Activated T-cell treated with anti-CD3 and anti-CD28 coated beads for 48 hours (primary cell): Measurements from ENCODE around the gene MB21D2.

Experiments
- DNase-seq: peaks from one replicate; pipeline ENCODE4 v3.0.0-alpha.2; 2020; ENCODE audit warnings: low read depth

MB21D2 gene

DNA sequence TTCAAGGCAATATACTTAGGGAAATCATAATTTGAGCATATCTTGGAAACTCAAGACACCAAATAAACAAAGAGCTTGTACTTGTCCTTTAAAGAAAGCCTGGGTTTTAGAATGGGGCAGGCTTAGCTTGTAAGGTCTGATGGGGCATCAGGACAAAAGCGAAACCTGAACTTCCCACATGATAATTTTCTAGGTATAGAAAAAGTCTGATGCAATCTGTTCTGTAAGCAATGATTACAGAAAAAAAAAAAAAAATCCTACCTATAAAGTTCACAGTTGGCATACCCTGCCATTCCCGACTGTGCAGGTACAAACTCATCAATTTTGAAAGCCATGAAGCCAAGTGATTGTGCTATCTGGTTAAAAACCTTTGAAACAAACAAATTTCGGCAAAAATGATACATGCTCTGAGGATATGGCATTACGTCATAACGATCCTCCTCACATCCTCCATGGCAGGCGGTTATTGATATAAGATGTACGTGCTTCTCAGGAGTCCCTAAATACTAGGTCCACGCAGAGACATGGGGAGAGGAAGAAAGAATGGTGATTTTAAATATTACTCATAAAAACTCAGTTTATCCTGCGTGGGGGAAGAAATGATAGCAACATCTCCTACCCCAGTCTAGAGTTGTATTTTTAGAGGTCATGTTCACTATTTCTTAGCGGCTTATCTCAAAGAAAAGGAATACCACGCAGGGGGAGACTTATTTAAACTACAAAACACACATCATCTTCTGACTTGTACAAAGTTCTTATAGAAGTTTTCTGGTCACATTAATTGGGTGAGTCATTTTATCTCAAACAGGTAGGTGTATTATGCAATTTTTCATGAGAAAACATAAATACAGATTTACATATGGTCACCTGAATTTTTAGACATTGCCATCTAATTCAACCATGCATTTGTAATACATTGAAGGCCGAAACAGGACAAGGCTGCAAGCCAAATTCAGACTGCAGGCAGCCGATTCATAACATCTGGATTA, 27.0 kb downstream of the MB21D2 start:
- no peak for DNase-seq

DNA sequence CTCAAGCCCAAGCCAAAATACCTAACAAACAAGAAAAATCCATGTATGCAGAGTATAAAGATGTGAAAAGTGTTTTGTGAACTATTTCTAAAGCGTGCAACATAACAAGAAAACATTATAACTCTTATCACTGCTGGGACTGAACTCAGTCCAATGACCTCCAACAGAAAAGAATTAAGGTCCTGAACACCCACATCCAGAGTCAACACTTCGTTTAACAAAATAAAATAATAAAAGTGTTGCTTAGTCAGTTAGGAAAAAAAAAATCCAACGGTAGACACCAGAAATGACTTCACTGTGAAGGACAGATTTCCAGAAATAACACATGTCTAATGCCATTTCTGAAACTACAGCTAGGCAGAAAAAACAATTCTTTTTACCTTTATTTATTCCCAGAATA, 28.0 kb downstream of the MB21D2 start:
- DNase-seq: no peak

DNA sequence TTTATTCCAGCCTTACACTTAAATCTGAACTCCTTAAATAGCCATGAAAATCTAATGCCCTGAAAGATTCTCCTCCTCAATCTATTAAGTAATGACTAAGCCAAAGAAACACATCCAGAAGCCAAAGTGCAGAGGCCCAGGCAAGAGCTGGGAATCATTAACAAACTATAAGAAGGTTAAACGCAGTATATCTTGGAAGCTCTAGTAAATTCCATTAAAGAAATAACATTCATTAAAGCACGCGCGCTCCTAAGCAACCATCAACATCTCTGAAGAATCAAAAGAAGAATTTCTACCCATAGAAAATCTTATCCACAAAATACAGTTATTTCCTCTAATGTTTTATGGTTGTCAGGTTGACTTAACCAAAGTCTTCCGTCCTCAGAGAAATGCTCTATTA, 29.5 kb downstream of the MB21D2 start:
- no peak for DNase-seq

DNA sequence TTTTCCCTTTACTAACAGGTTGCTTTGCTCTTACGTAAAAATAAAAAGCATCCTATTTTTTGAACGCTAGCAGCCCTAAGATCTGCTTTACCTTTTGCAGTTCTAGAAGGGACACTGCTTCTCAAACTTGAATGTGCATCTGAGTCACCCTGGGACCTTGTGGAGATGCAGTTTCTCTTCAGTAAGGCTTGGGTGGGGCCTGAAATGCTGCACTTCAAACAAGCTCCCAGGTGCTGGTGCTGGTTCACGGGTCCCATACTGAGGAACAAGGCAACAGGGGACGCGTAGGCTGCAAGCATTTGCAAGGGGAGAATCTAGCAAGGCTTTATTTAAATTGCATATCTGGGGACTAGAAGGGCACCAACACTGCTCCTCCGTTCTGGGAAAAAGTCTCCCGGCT, 30.0 kb downstream of the MB21D2 start:
- no peak for DNase-seq

DNA sequence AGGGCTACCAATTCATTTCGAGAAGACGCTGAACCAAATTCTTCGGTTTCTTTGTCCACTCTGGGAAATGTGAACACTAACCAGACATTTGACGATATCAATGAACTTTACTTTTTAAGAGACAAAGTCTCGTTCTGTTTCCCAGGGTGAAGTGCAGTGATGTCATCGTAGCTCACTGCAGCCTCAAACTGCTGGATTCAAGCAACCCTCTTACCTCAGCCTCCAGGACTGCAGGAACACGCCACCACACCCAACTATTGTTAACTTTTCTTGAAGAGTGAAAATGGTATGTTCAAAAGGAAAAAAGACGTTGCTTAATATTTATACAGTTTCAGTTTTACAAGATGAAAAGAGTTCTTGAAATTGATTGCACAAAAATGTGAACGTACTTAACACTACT, 30.6 kb downstream of the MB21D2 start:
- no peak for DNase-seq

DNA sequence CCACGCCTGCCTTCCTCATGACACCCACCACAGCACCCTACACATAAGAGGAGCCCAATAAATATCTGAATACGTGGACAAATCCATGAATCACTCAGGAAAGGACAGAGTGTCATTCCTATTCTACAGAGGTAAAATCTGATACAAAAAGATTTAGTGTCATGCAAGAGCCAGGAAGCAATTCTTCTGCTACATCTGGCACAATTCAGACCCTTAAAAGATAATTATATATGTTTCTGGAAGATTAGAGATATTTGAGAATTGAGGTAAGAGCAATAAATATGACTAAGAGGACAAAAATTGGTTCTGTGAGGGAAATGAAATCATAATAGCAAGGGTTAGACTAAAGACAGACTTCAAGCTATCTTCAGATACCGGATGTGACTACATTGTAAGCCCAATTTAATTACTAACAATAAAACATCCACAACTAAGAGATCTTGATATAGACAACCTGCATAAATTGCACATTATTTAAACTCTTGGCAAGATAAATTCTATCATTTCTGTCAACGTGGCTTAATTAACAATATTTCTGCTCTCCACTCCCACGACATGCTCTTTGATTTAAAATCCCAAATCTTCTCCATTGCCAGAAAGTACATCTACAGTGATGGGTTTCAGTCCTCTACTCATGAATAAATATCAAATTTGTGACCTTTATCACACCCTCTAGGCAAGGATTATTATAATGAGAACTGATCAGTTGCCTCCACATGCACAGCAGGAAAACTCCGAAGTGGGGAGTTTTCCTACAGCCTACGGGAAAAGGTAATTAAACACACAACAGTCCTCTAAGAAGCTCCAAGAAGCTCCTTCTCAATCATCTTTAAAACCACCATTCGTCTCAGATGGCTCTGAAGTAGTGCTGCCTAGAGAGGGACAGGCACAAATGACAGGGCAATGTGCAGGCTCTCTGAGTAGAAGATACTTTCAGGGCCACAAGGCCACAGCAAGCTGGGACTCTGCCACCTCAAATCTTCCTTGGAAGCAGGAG, 32.6 kb downstream of the MB21D2 start:
- DNase-seq: no peak

DNA sequence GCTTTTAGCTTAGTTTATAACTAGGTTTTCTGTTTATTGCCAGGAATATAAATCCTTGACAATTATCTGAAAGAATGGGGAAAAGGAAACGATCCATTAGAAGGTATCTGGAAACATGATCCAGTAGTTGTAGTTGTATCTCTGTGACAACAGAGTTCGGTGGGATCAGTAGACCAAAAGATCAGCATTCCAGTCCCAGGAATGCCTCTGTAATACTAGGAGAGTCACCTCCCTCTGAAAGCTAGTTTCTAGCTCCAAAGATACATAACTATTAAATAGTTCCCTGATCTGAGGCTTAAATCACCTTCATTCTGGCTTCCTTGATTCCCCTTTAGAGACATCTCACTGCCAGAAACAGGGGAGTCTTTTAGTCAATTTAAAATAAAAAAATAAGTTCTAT, 34.1 kb downstream of the MB21D2 start:
- DNase-seq: no peak

DNA sequence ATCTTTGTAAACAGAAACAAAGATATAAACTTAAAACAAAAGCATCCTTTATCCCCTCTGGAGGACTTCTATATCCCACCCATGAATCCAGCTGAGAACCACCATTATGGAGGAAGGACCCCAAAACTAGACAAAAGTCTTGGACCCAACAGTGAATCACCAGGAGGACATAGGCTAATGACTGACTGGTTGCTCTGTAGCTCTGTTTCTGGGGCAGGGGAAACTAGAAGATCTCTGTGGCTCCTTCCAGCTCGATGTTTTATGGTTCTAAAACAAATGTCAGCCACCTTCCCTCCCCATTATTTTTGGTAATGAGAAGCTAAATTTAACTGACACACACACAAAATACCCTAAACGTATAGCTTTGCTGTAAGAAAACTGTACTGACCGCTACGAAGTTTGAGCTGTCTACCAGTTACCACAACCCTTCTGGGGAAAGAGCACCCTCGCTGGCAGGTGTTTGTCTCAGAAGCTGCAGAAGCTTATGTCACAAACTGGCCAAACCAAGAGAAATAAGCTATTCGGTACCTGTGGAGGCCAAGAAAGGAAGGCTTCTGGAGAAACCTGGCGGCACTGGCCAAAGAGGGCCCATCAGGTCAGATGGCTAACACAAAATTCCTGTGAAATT, 36.4 kb downstream of the MB21D2 start:
- DNase-seq: no peak

DNA sequence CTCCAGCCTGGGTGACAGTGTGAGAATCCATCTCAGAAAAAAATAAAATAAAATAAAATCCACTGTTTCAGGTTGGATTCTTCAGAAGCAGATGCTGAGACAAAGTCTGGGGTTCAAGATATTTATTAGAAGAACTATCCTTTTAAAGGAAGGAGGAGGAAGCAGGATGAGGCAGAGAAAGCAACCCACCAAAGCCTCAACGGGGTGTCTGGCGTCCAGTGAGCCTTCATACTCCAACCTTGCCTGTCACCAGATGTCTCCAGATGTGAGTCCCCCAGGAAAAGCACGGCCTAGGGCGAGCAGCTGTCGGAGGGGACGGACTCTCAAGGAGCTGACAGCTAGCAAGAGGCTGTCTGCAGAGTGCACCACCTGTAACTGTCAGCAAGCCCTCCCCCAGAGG, 37.3 kb downstream of the MB21D2 start:
- DNase-seq: no peak

DNA sequence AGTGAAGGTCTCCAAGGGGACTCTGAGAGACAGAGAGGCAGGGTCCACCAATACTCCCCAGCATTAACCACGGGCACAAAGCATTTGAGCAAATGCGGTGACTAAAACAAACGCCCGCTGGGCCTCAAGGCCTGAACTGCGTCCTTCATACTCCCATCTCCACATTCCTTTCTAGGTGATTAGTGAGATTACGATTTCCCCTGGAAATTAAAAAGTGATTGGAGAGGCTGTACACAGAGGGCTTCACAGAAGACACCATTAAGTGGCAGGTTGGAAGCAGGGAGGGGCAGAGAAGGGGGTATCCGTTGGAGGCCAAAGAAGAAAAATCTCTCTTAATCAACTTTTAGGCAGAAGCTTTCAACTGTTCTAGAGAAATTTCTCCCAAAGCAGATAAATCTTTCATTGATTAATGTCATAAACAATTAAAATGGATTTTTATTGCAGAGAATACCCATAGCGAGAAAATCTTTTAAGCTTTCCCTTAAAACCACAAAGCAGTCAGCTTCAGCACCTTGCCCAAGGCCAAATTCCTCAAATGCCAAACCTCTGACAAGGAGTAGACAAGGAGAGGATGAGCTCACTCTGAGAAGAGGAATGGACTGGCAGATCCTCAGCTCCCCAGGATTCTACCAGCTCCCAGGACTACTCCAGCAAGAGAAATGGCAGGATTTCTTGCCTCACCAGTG, 38.2 kb downstream of the MB21D2 start:
- DNase-seq: no peak

DNA sequence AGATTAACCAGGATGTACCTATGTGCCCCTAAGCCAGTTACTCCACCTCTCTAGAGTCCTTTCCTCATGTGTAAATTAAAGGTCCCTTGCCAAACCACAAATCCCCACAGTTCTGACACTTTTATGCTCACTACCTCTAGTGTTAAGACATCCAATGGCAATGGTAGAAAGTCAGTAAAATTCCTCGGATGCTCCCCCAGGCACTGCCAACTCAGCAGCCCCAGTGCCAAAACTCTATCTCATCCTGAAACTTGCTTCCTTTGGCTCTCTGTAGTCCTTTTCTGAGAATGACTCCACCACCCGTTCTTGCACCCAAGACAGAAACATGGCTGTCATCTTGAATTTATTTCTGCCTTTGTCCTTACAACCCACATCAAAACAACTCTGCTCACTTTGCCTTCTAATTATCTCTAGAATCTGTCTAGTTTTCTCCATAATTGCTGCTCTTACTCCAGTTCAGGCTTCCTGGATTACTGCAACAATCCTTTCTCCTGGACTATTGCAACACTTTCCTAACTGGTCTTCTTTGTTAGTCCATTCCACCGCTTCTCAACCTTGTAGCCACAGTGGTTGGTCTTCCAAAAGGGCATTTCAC, 41.6 kb downstream of the MB21D2 start:
- no peak for DNase-seq

DNA sequence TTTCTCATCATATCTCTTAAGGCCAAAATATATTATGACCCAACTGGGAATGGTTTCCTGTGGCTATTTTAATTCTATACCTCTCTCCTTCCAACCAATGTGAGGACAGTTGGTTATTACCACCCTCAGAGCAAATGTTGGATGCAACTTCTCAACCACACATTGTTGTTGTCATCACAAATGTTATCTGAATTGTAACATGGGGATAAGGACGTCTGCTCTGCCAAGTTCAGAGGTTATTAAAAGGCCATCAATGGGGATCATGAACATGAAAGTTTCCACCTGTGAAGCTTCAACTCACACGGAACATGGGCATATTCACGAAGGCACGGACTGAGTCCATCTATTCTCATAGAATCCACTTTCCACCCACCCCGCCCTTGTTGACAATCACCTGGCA, 46.8 kb downstream of the MB21D2 start:
- no peak for DNase-seq

DNA sequence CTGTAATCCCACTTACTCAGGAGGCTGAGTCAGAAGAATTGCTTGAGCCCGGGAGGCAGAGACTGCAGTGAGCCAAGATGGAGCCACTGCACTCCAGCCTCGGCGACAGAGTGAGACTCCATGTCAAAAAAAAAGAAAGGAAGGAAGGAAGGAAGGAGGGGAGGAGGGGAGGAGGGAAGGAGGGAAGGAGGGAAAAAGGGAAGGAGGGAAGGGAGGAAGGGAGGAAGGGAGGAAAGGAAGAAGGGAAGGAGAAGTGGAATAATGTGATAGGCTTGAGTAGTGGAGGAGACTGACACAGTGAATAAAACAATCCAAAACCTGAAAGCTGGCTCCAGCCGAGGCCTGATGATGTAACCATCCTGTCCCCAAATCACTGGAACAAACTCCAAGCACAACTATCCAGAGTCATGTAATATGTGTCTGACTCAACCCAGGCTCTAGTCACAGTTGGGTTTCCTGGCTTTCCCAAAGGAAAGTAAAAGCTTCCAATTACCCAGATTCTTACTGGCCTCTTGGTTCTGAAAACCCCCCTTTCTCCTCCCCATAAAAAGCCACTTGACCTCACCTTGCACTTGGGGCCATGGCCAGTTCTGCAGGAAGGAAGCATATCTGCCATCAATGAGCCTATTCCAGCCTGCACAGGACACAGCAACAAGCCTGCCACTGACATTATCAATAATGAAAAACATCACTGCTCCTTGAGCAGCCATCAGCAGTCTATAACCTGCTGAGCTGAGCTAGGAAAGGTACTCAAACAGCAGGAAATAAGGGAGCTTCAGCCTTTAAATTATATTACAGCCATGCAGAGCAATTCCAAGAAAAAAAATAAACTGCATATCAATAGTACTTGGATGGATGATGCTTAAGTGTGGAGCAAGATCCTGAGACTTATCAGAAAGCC, 48.3 kb downstream of the MB21D2 start:
- no peak for DNase-seq

DNA sequence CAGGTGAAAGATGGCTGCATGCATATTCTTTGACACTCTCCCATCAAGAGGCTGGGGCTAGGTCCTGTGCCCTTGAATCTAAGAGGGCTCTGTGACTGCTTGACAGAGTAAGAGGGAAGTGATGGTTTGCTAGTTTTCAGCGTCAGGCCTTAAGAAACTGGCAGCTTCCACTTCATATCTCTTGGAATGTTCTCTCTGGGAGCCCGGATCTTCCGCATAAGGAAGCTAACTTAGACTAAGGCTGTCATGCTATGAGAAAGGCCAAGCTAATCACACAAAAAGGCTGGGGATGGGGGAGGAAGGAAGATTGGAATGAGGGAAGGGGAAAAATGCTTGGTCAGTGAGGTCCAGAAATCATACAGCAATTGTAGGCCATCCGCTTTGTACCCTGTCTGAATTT, 50.0 kb downstream of the MB21D2 start:
- DNase-seq: no peak

DNA sequence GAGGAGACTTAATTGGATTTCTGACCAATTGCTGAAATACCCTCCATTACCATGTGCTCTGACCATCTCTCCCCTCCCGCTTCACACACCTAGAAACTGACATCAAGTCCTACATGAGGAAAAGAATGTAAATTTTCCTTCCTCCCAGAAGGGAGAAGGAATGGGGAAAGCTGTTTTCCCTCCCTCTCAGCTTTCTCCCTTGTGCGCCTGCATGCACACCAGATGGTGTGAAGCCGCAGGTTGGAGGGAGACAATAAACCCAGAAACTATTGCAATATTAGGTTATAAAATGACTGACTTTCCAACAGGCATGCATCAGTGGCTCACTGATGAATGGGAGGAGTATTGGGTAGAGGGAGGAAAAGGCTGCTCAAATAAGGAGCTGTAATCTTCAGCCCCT, 50.9 kb downstream of the MB21D2 start:
- DNase-seq: no peak

DNA sequence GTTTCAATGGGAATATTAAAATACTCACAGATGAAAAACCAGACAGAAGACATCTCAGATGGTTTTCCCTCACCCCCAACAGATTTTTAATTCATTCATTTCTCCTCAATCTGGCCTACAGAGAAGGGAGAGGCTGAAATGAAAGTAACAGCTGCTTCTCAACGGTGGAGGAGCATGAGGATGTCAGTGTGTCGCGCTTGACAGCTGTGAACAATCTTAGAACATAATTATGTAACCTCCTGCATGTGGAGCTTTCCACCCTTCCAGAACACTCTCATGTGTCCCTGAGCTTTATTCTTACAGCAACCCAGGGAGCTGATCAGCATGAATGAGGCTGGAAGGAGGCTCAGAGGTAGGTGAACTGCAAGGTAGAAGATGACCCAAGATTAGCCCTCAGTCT, 52.7 kb downstream of the MB21D2 start:
- DNase-seq: no peak

DNA sequence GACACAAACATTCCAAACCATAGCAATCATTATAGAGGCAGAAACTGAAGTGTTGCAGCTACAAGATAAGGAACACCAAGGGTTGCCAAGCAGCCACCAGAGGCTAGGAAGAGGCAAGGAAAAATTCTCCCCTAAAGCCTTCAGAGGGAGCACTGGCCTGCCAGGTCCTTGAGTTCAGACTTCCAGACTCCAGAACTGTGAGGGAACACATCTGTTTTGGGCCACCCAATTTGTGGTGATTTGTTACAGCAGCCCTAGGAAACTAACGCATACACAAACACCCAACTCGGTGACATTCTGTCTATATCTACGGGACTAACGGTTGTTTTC, 54.6 kb downstream of the MB21D2 start:
- no peak for DNase-seq

DNA sequence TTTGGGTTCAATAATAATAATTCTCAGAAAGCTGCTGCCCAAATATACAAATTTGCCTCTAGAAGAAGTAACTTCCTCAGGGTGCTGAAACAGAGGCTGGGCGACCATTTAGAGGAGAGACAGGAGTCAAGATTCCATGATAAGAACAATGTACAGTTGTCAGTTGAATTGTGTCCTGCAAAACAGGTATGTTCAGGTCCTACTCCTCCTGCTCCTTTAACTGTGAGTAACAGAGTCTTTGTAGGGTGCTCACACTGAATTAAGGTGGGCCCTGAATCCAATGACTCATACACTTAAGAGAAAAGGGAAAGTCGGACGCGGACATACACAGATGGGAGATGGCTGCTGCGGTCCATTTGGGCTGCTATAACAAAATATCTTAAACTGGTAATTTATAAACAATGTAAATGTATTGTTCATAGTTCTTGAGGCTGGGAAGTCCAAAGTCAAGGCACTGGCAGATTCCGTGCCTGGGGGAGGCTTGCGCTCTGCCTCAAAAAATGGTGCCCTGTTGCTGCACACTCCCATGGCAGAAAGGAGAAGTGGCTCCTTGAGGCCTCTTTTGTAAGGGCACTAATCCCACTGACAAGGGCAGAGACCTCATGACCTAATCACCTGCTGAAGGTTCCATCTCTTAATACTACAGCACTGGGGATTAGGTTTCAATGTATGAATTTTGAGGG, 55.1 kb downstream of the MB21D2 start:
- DNase-seq: no peak

DNA sequence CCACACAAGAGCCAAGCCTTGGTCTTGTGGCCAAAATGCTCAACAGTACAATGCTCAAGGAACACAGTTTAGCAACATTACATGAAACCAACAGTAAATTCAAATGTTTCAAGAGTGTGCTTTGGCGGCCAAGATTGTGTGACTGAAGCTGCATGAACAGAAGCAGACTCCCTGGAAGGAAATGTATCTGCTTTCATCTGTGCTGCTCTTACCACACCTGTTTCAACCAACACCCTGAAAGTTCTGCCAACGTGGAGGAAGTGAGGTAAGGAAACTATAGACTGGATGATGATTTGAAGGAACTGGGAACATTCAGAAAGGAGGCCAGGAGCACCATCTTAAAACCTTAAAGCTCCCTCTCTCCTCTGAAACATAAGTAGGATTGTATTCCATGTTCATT, 55.7 kb downstream of the MB21D2 start:
- DNase-seq: no peak

DNA sequence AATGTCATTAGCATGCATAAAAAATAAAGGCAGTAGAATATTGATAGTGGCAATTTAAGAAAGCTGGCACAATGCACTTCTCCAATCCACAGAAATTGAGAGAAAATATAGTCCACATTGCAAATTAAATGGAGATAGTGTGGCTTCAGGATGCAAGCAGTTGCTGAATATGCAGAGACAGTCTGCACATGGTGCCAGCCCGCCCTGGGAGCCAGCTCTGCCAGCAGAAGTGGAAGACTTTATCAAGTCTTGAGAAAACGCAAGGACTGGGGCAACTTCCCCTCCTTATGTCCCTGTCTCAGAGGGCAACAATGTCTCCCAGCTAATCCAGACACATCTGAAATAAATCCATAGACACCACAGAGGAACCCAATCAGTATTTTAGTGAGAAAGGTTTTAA, 57.2 kb downstream of the MB21D2 start:
- no peak for DNase-seq
